H1 (cell line): ENCODE measurements around the gene XIRP1. TPM values are rescaled to one million over a fixed set of nuclear protein-coding genes. Genes with fewer than 3 reads are reported as not detected.

Experiments used
- CTCF ChIA-PET: fragments of 300-600 bp; sonication (Branson Sonifier 250); formaldehyde crosslinking; loops from one replicate; lab custom pipeline; 2021; ENCODE audit not compliant: partially characterized antibody; lab: Charles Lee
- POLR2A ChIA-PET: fragments of 300-600 bp; sonication (Branson Sonifier 250); formaldehyde crosslinking; loops from one replicate; lab custom pipeline; 2021; ENCODE audit warnings: inconsistent platforms; ENCODE audit not compliant: partially characterized antibody; lab: Charles Lee
- DNase-seq, 2 experiments: peaks; one replicate each; pipeline versions ENCODE4 v3.0.0 to v3.0.0-alpha.2; 2010 to 2022; ENCODE audit warnings: low spot score in 2 of 2, low read depth in 1 of 2, mixed read lengths in 1 of 2
- FAIRE-seq: peaks from 2 replicates; lab custom pipeline; 2011; peaks lifted over from hg19 to GRCh38; lab: Jason Lieb, UNC
- H2AFZ ChIP-seq: 2 replicates; pipeline ENCODE4 v1.8.1; 2012; ENCODE audit warnings: low read length, inconsistent platforms
- H2AK5ac ChIP-seq: 2 replicates; pipeline ENCODE4 v1.6.1; 2013; ENCODE audit warnings: low read depth, low read length
- H2BK120ac ChIP-seq: replicated peaks from 2 replicates; pipeline ENCODE3; 2013; ENCODE audit warnings: low read depth, low read length, inconsistent platforms
- H2BK12ac ChIP-seq: 2 replicates; pipeline ENCODE4 v1.6.1; 2013; ENCODE audit warnings: low read depth, low read length
- H2BK15ac ChIP-seq: 2 replicates; pipeline ENCODE4 v1.6.1; 2013; ENCODE audit warnings: low read length
- H2BK20ac ChIP-seq: 2 replicates; pipeline ENCODE4 v1.6.1; 2013; ENCODE audit warnings: low read length
- H2BK5ac ChIP-seq: 2 replicates; pipeline ENCODE4 v1.6.1; 2013; ENCODE audit warnings: low read depth, low read length
- H3K14ac ChIP-seq: 2 replicates; pipeline ENCODE4 v1.6.1; 2013; ENCODE audit warnings: inconsistent platforms; ENCODE audit not compliant: insufficient read length
- H3K18ac ChIP-seq: 2 replicates; pipeline ENCODE4 v1.6.1; 2013; ENCODE audit warnings: low read length; ENCODE audit errors: extremely low read depth
- H3K23ac ChIP-seq: 2 replicates; pipeline ENCODE4 v1.6.1; 2013; ENCODE audit warnings: inconsistent platforms; ENCODE audit not compliant: insufficient read length
- H3K23me2 ChIP-seq: 2 replicates; pipeline ENCODE4 v1.6.1; 2013; ENCODE audit warnings: low read depth, low read length
- H3K27ac ChIP-seq: 2 replicates; pipeline ENCODE4 v1.6.1; 2011; ENCODE audit warnings: low read depth, low read length, inconsistent platforms
- H3K27me3 ChIP-seq, 4 experiments: replicated peaks in 1 of 4; 1 replicate in 1 of 4; 2 replicates in 3 of 4; pipeline versions ENCODE4 v1.6.1 to v1.8.1; 2011 to 2013; ENCODE audit warnings: low read length in 3 of 4, mild to moderate bottlenecking in 3 of 4, inconsistent platforms in 2 of 4, mixed read lengths in 2 of 4, moderate library complexity in 1 of 4; ENCODE audit not compliant: control insufficient read depth in 3 of 4, insufficient read depth in 3 of 4; ENCODE audit errors: extremely low read depth in 1 of 4
- H3K36me3 ChIP-seq, 4 experiments: 2 replicates each; pipeline versions ENCODE4 v1.6.1 to v1.8.1; 2011 to 2013; ENCODE audit warnings: mild to moderate bottlenecking in 4 of 4, low read length in 3 of 4, moderate library complexity in 2 of 4, control low read depth in 1 of 4, inconsistent platforms in 1 of 4; ENCODE audit not compliant: insufficient read depth in 4 of 4, control insufficient read depth in 2 of 4
- H3K4ac ChIP-seq: replicated peaks from 2 replicates; pipeline ENCODE3; 2013; ENCODE audit warnings: low read length, low read depth, mixed read lengths, inconsistent platforms; ENCODE audit not compliant: insufficient read length
- H3K4me1 ChIP-seq, 4 experiments: replicated peaks in 1 of 4; 1 replicate in 1 of 4; 2 replicates in 3 of 4; pipeline versions ENCODE4 v1.6.1 to v1.8.1; 2011 to 2013; ENCODE audit warnings: low read length in 3 of 4, inconsistent platforms in 2 of 4, mixed read lengths in 1 of 4; ENCODE audit not compliant: insufficient read depth in 4 of 4, control insufficient read depth in 3 of 4
- H3K4me2 ChIP-seq, 2 experiments: 2 replicates each; pipeline versions ENCODE4 v1.6.1 to v1.8.1; 2011 to 2013; ENCODE audit warnings: low read depth in 2 of 2, low read length in 2 of 2, control low read depth in 1 of 2, inconsistent platforms in 1 of 2, mild to moderate bottlenecking in 1 of 2; ENCODE audit not compliant: insufficient read depth in 1 of 2
- H3K4me3 ChIP-seq, 4 experiments: fragments of 200-600, 300-600 bp in 1 of 4; sonication (generic), shearing (Covaris generic), sonication (Bioruptor Twin) in 1 of 4; 2 replicates each; pipeline versions ENCODE4 v1.5.1 to v1.8.1; 2011 to 2016; ENCODE audit warnings: low read length in 4 of 4, low read depth in 3 of 4, control low read depth in 2 of 4, inconsistent platforms in 2 of 4, mild to moderate bottlenecking in 2 of 4, mixed read lengths in 1 of 4, moderate library complexity in 1 of 4; ENCODE audit not compliant: insufficient read depth in 2 of 4; ENCODE audit errors: extremely low read depth in 1 of 4
- H3K56ac ChIP-seq: replicated peaks from 2 replicates; pipeline ENCODE3; 2013; ENCODE audit warnings: low read depth, mild to moderate bottlenecking, mixed read lengths, low read length, inconsistent platforms; ENCODE audit not compliant: insufficient read length
- H3K79me1 ChIP-seq: 2 replicates; pipeline ENCODE4 v1.6.1; 2013; ENCODE audit warnings: low read depth, low read length, control low read depth
- H3K79me2 ChIP-seq, 2 experiments: 2 replicates each; pipeline versions ENCODE4 v1.6.1 to v1.8.1; 2012 to 2013; ENCODE audit warnings: low read length in 2 of 2, mild to moderate bottlenecking in 2 of 2, inconsistent platforms in 1 of 2; ENCODE audit not compliant: insufficient read depth in 2 of 2, control insufficient read depth in 1 of 2
- H3K9ac ChIP-seq, 4 experiments: replicated peaks in 1 of 4; 1 replicate in 1 of 4; 2 replicates in 3 of 4; pipeline versions ENCODE4 v1.6.1 to v1.8.1; 2011 to 2013; ENCODE audit warnings: low read depth in 3 of 4, low read length in 3 of 4, control low read depth in 2 of 4, mild to moderate bottlenecking in 2 of 4, moderate library complexity in 2 of 4, inconsistent platforms in 1 of 4; ENCODE audit errors: extremely low read depth in 1 of 4
- H3K9me3 ChIP-seq, 2 experiments: 2 replicates each; pipeline versions ENCODE4 v1.6.1 to v1.8.1; 2012 to 2013; ENCODE audit warnings: mild to moderate bottlenecking in 2 of 2, moderate library complexity in 2 of 2, control low read depth in 1 of 2, inconsistent platforms in 1 of 2, low read depth in 1 of 2, low read length in 1 of 2, mixed read lengths in 1 of 2; ENCODE audit not compliant: insufficient read depth in 2 of 2
- H4K20me1 ChIP-seq, 2 experiments: replicated peaks in 1 of 2; 2 replicates each; pipeline versions ENCODE3 to v1.8.1; 2011 to 2013; ENCODE audit warnings: inconsistent platforms in 2 of 2, low read length in 2 of 2, mild to moderate bottlenecking in 1 of 2; ENCODE audit not compliant: insufficient read depth in 2 of 2, control insufficient read depth in 1 of 2
- H4K5ac ChIP-seq: 2 replicates; pipeline ENCODE4 v1.6.1; 2013; ENCODE audit warnings: low read length, low read depth, mixed read lengths, inconsistent platforms; ENCODE audit not compliant: insufficient read length
- H4K8ac ChIP-seq: 2 replicates; pipeline ENCODE4 v1.8.0; 2013; ENCODE audit warnings: mild to moderate bottlenecking, moderate library complexity, low read length, inconsistent platforms; ENCODE audit not compliant: insufficient read depth; ENCODE audit errors: extremely low read depth
- H4K91ac ChIP-seq: replicated peaks from 2 replicates; pipeline ENCODE3; 2013; ENCODE audit warnings: low read length, mixed read lengths, inconsistent platforms; ENCODE audit not compliant: insufficient read length
- BCL11A ChIP-seq, 2 experiments: IDR thresholded peaks; one replicate each; pipeline ENCODE4 v1.6.1; 2011; ENCODE audit warnings: low read depth in 2 of 2, low read length in 2 of 2, mild to moderate bottlenecking in 2 of 2
- CBX8 ChIP-seq: fragments of 300-800, 300-1000 bp; sonication (generic); IDR thresholded peaks from 2 replicates; pipeline ENCODE4 v1.7.1; 2016; ENCODE audit warnings: low read depth, low read length, borderline replicate concordance
- CEBPB ChIP-seq: IDR thresholded peaks from 2 replicates; pipeline ENCODE4 v1.6.1; 2012; ENCODE audit warnings: low read depth, low read length
- CHD2 ChIP-seq: IDR thresholded peaks from 2 replicates; pipeline ENCODE4 v1.6.1; 2012; ENCODE audit warnings: low read length, improper control_type of control experiment
- GTF2F1 ChIP-seq: IDR thresholded peaks from 2 replicates; pipeline ENCODE4 v1.6.1; 2012; ENCODE audit warnings: low read depth, low read length, improper control_type of control experiment, borderline replicate concordance
- HDAC6 ChIP-seq: IDR thresholded peaks from one replicate; pipeline ENCODE4 v1.7.1; 2012; ENCODE audit warnings: low read depth, mild to moderate bottlenecking, inconsistent platforms, low read length, moderate library complexity
- KDM1A ChIP-seq: fragments of 200-600, 300-600 bp; sonication (generic); IDR thresholded peaks from 2 replicates; pipeline ENCODE4 v1.7.1; 2016; ENCODE audit warnings: mild to moderate bottlenecking, low read length, borderline replicate concordance
- KDM5A ChIP-seq: fragments of 200-600 bp; IDR thresholded peaks from 2 replicates; pipeline ENCODE4 v1.7.1; 2012; ENCODE audit warnings: mild to moderate bottlenecking, low read length, inconsistent platforms, mixed read lengths
- POU5F1 ChIP-seq: IDR thresholded peaks from 2 replicates; pipeline ENCODE4 v1.6.1; 2011; ENCODE audit warnings: low read depth, mild to moderate bottlenecking, low read length, moderate library complexity
- RFX5 ChIP-seq: IDR thresholded peaks from 2 replicates; pipeline ENCODE4 v1.6.1; 2011; ENCODE audit warnings: low read depth, low read length, improper control_type of control experiment, borderline replicate concordance
- SIN3A ChIP-seq, 2 experiments: IDR thresholded peaks in 1 of 2; conservative IDR thresholded peaks in 1 of 2; 2 replicates each; pipeline ENCODE4 v1.6.1; 2011 to 2012; ENCODE audit warnings: low read length in 2 of 2, improper control_type of control experiment in 1 of 2, low read depth in 1 of 2, mild to moderate bottlenecking in 1 of 2
- SP1 ChIP-seq: IDR thresholded peaks from 2 replicates; pipeline ENCODE4 v1.6.1; 2011; ENCODE audit warnings: low read depth, low read length
- TBP ChIP-seq: IDR thresholded peaks from 2 replicates; pipeline ENCODE4 v1.6.1; 2011; ENCODE audit warnings: low read depth, low read length, improper control_type of control experiment
- TEAD4 ChIP-seq: IDR thresholded peaks from 2 replicates; pipeline ENCODE4 v1.6.1; 2012; ENCODE audit warnings: low read depth, low read length, inconsistent platforms, mixed read lengths
- YY1 ChIP-seq: IDR thresholded peaks from 2 replicates; pipeline ENCODE4 v1.6.1; 2011; ENCODE audit warnings: low read depth, mild to moderate bottlenecking, low read length
- WGBS, 2 experiments: shearing (Covaris generic) in 1 of 2; methylation state at CpG; one replicate each; pipeline versions ENCODE4 v1.1.6 to v1.1.7; 2013 to 2015; ENCODE audit warnings: low lambda C conversion rate in 2 of 2, mixed read lengths in 2 of 2, inconsistent platforms in 1 of 2, low coverage in 1 of 2, missing lambda C conversion rate in 1 of 2; ENCODE audit not compliant: insufficient replicate concordance in 2 of 2, insufficient coverage in 1 of 2, insufficient read length in 1 of 2; ENCODE audit errors: extremely low coverage in 1 of 2, missing lambda C conversion rate in 1 of 2; 5-methylcytosine and 5-hydroxymethylcytosine counted together
- polyA plus RNA-seq, 7 experiments: library from polyadenylated mRNA; depleted of rRNA in 3 of 7; stranded (reverse) in 5 of 7; unstranded in 2 of 7; fragments of >200 nt in 5 of 7; fragments of 200-250 nt in 2 of 7; gene quantifications; 1 replicate in 5 of 7; 2 replicates in 1 of 7; 4 replicates in 1 of 7; pipeline versions ENCODE4 v1.2.1 to v1.2.3, GENCODE V29; 2011 to 2013; ENCODE audit warnings: missing spikeins in 2 of 7, mixed read lengths in 2 of 7
- total RNA-seq: library from RNA; stranded (reverse); fragmentation: NEBNext Ultra II Directional; extraction: Animal tissue kit (Norgen Biotek cat#: 25700); gene quantifications from 2 replicates; pipeline ENCODE4 v1.2.1, GENCODE V29; 2021

The XIRP1 gene
- total and polyA plus RNA-seq, 2 of the 8 experiments (the other 6 are each of a cell fraction or from before 2014, with no cell fraction given) = not detected

DNA sequence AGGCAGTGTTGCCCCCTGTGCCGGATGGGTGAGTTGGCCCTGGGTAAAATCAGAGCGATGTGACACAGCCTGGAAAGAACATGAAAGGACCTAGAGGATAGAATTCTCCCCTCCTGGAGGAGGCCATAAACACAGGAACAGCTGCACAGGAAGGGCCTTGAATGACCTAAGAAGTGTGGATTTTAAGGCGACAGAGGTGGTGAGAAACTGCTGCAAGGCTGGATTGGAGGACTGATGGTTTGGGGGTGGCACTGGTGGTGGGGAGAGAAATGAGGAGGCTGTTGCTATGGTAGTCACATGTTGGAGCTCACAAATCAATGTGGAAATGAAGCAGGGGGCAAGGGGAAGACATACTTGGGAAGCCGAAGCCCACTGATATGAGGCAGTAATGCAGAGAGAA lies 13.8 kb downstream of the XIRP1 start:
- no peaks in the 10 kb centered on the region for H3K79me2 ChIP-seq
- no peaks in the 10 kb centered on the region; a peak in 1 of 4 replicates for H3K9me3 ChIP-seq
- no peak overlapping the region for H3K56ac ChIP-seq
- H4K8ac ChIP-seq = no peak overlapping the region
- H4K91ac ChIP-seq = no peak overlapping the region
- CTCF ChIA-PET = interaction anchor here (0.8 to 3.4 kb wide), 14 partner anchors 10 to 226 kb away, joined by 3 to 23 read pairs (median 4); partner anchors contain the start of gene XIRP1
- H2BK15ac ChIP-seq = no peak overlapping the region
- H3K14ac ChIP-seq = no peak overlapping the region
- 82% methylated on average over 4 of the region's 4 CpGs; no CpG with 5 or more reads in 1 of the 2 experiments for WGBS, 2 experiments
- peaks cover 0 to 12% (median 10%) of the 10 kb centered on the region in 4 experiments; a peak in 6 of 7 replicates for H3K27me3 ChIP-seq
- H3K4me2 ChIP-seq = peak overlapping the region; percentile 63 to 86; a peak in 3 of 4 replicates
- peak overlapping the region; percentile 13; the same call in 1 of the 2 replicates for H2BK12ac ChIP-seq
- no peak overlapping the region for H2BK120ac ChIP-seq
- no peak overlapping the region; the same call in 1 of the 2 replicates for H3K18ac ChIP-seq
- no peak for DNase-seq
- H4K5ac ChIP-seq = no peak overlapping the region
- H3K4me1 ChIP-seq = peaks cover 4 to 20% (median 13%) of the 10 kb centered on the region in 4 experiments
- no peaks in the 10 kb centered on the region for H3K79me1 ChIP-seq
- FAIRE-seq = no peak
- H3K23ac ChIP-seq = no peak overlapping the region
- H2BK20ac ChIP-seq = 0 out of 2 replicates have a peak overlapping the region, but pooled peaks have one; percentile 62
- POLR2A ChIA-PET = interaction anchor here (0.7 to 1.2 kb wide), 3 partner anchors 10 to 53 kb away, joined by 3 read pairs; no protein-coding TSS in a partner anchor
- peaks cover 2% of the 10 kb centered on the region; the same call in 1 of the 2 replicates for H3K23me2 ChIP-seq
- H3K4ac ChIP-seq = no peak overlapping the region
- H3K36me3 ChIP-seq = no peaks in the 10 kb centered on the region
- no peak overlapping the region for H2AFZ ChIP-seq
- no peak overlapping the region for H3K27ac ChIP-seq
- H3K9ac ChIP-seq = peak overlapping the region in 1 of 4 experiments; percentile 21; a peak in 1 of 7 replicates
- no peak overlapping the region for H2BK5ac ChIP-seq
- H4K20me1 ChIP-seq = peaks cover 0 to 1% of the 10 kb centered on the region in 2 experiments
- peak overlapping the region in 3 of 4 experiments; percentile 52 to 67 (median 54); a peak in 4 of 8 replicates for H3K4me3 ChIP-seq
- no peak overlapping the region for H2AK5ac ChIP-seq
- TF ChIP-seq YY1 (no peak), POU5F1 (no peak), TEAD4 (no peak), GTF2F1 (no peak), SP1 (no peak), KDM5A (no peak), CHD2 (no peak), RFX5 (no peak), KDM1A (no peak), CEBPB (no peak), TBP (no peak), BCL11A (IDR thresholded peaks at IDR 0.05; ENCODE audit: low read depth in 2 of 2, low read length in 2 of 2) (no peak), SIN3A (conservative IDR thresholded peaks at IDR 0.05 in 1 of 2, IDR thresholded peaks at IDR 0.05 in 1 of 2; ENCODE audit: low read depth in 1 of 2, low read length in 2 of 2) (no peak), CBX8 (no peak), HDAC6 (no peak)
